Glutamatergic neuron (in vitro differentiated cells): ENCODE measurements around the gene ACOXL. TPM values are rescaled to one million over a fixed set of nuclear protein-coding genes. Genes with fewer than 3 reads are reported as not detected.

Experiments used
- DNase-seq: peaks from one replicate; pipeline ENCODE4 v3.0.0; 2022
- H3K27ac Mint-ChIP-seq: one replicate; pipeline ENCODE4 v1.8.0; 2020; ENCODE audit warnings: mild to moderate bottlenecking, mixed read lengths, inconsistent platforms; ENCODE audit not compliant: unreplicated experiment
- H3K27me3 Mint-ChIP-seq: one replicate; pipeline ENCODE4 v1.8.0; 2020; ENCODE audit warnings: mild to moderate bottlenecking, moderate library complexity, mixed read lengths, inconsistent platforms; ENCODE audit not compliant: unreplicated experiment
- H3K36me3 Mint-ChIP-seq: one replicate; pipeline ENCODE4 v1.8.0; 2020; ENCODE audit warnings: mild to moderate bottlenecking, mixed read lengths, inconsistent platforms; ENCODE audit not compliant: unreplicated experiment
- H3K4me1 Mint-ChIP-seq: one replicate; pipeline ENCODE4 v1.8.0; 2020; ENCODE audit warnings: mild to moderate bottlenecking, low read depth, mixed read lengths, inconsistent platforms; ENCODE audit not compliant: unreplicated experiment
- H3K4me3 Mint-ChIP-seq: one replicate; pipeline ENCODE4 v1.8.0; 2020; ENCODE audit warnings: mild to moderate bottlenecking, mixed read lengths, inconsistent platforms; ENCODE audit not compliant: unreplicated experiment
- H3K9me3 Mint-ChIP-seq: one replicate; pipeline ENCODE4 v1.8.0; 2020; ENCODE audit warnings: mild to moderate bottlenecking, moderate library complexity, mixed read lengths, inconsistent platforms; ENCODE audit not compliant: unreplicated experiment
- CTCF ChIP-seq: fragments of 200-600 bp; sonication (generic); IDR thresholded peaks from one replicate; pipeline ENCODE4 v1.5.0; 2021; ENCODE audit not compliant: partially characterized antibody, unreplicated experiment
- total RNA-seq: library from RNA; stranded (reverse); fragmentation: NEBNext Ultra II Directional; extraction: Animal tissue kit (Norgen Biotek cat#: 25700); gene quantifications from one replicate; pipeline ENCODE4 v1.2.1, GENCODE V29; 2021; ENCODE audit not compliant: unreplicated experiment

The ACOXL gene
- total RNA-seq, 1 donor from 2014 or later, result 1.4 TPM

- peaks cover 3% of the 10 kb centered on the region for H3K27me3 Mint-ChIP-seq
- DNase-seq, result no peak
- H3K27ac Mint-ChIP-seq, result peak overlapping the region; percentile 91
- H3K4me3 Mint-ChIP-seq, result no peak overlapping the region
- no peaks in the 10 kb centered on the region for H3K36me3 Mint-ChIP-seq
- H3K4me1 Mint-ChIP-seq, result peaks cover 27% of the 10 kb centered on the region
- TF ChIP-seq CTCF, result no peak
- peaks cover 3% of the 10 kb centered on the region for H3K9me3 Mint-ChIP-seq
Measured at GRCh38 chr2:111143843-111144198, 411.4 kb downstream of the ACOXL start.

- H3K4me1 Mint-ChIP-seq, result peaks cover 27% of the 10 kb centered on the region
- no peak for DNase-seq
- TF ChIP-seq CTCF, result no peak
- H3K9me3 Mint-ChIP-seq, result peaks cover 3% of the 10 kb centered on the region
- H3K27ac Mint-ChIP-seq, result no peak overlapping the region
- H3K36me3 Mint-ChIP-seq, result no peaks in the 10 kb centered on the region
- H3K27me3 Mint-ChIP-seq, result peaks cover 3% of the 10 kb centered on the region
- H3K4me3 Mint-ChIP-seq, result no peak overlapping the region
Measured at GRCh38 chr2:111145103-111145760, 412.9 kb downstream of the ACOXL start.

- Mint-ChIP-seq H3K27me3 (peaks cover 3% of the 10 kb centered on the region), H3K36me3 (no peaks in the 10 kb centered on the region), H3K27ac (no peak overlapping the region), H3K9me3 (peaks cover 3% of the 10 kb centered on the region), H3K4me3 (no peak overlapping the region), H3K4me1 (peaks cover 27% of the 10 kb centered on the region)
- TF ChIP-seq CTCF, result no peak
- no peak for DNase-seq
Measured at GRCh38 chr2:111145951-111146350, 413.6 kb downstream of the ACOXL start.

- no peak overlapping the region for H3K27ac Mint-ChIP-seq
- DNase-seq, result no peak
- H3K36me3 Mint-ChIP-seq, result no peaks in the 10 kb centered on the region
- H3K4me3 Mint-ChIP-seq, result no peak overlapping the region
- peaks cover 3% of the 10 kb centered on the region for H3K27me3 Mint-ChIP-seq
- peaks cover 3% of the 10 kb centered on the region for H3K9me3 Mint-ChIP-seq
- H3K4me1 Mint-ChIP-seq, result peaks cover 18% of the 10 kb centered on the region
- no peak for TF ChIP-seq CTCF
Measured at GRCh38 chr2:111148225-111148873, 416.0 kb downstream of the ACOXL start.

- no peak for DNase-seq
- peaks cover 13% of the 10 kb centered on the region for H3K4me1 Mint-ChIP-seq
- no peaks in the 10 kb centered on the region for H3K9me3 Mint-ChIP-seq
- no peak overlapping the region for H3K27ac Mint-ChIP-seq
- H3K36me3 Mint-ChIP-seq, result no peaks in the 10 kb centered on the region
- no peaks in the 10 kb centered on the region for H3K27me3 Mint-ChIP-seq
- H3K4me3 Mint-ChIP-seq, result no peak overlapping the region
- no peak for TF ChIP-seq CTCF
Measured at GRCh38 chr2:111148925-111149324, 416.6 kb downstream of the ACOXL start.
